ENCODE data around the gene RASSF7.

RASSF7 gene

GRCh38 chr11:558503-558902 lies 2.3 kb upstream of the RASSF7 start:
- DNase-seq (ENCODE audit: low read depth in 2 of 2): no peak
- no peak overlapping the region for H3K4me3 ChIP-seq (replicated peaks in 1 of 2; ENCODE audit: low read depth in 2 of 2, low read length in 2 of 2)
- TF ChIP-seq CTCF (IDR thresholded peaks at IDR 0.05; ENCODE audit: low read depth, low read length): no peak

- H3K4me3 ChIP-seq (replicated peaks in 1 of 2; ENCODE audit: low read depth in 2 of 2, low read length in 2 of 2): no peak overlapping the region
- no peak for DNase-seq (ENCODE audit: low read depth in 2 of 2)
- no peak for TF ChIP-seq CTCF (IDR thresholded peaks at IDR 0.05; ENCODE audit: low read depth, low read length)
Observed at GRCh38 chr11:559020-559620, 1.6 kb upstream of the RASSF7 start.

- TF ChIP-seq CTCF (IDR thresholded peaks at IDR 0.05; ENCODE audit: low read depth, low read length): no peak
- peak overlapping the region; percentile 61 for H3K4me3 ChIP-seq (replicated peaks in 1 of 2; ENCODE audit: low read depth in 2 of 2, low read length in 2 of 2)
- no peak for DNase-seq (ENCODE audit: low read depth in 2 of 2)
Observed at GRCh38 chr11:559712-560304, 962 bp upstream of the RASSF7 start.

GRCh38 chr11:561148-562003 lies 606 bp downstream of the RASSF7 start:
- TF ChIP-seq CTCF (IDR thresholded peaks at IDR 0.05; ENCODE audit: low read depth, low read length): no peak
- no peak for DNase-seq (ENCODE audit: low read depth in 2 of 2)
- peak overlapping the region; percentile 46 to 64 for H3K4me3 ChIP-seq (replicated peaks in 1 of 2; ENCODE audit: low read depth in 2 of 2, low read length in 2 of 2)

- H3K4me3 ChIP-seq (replicated peaks in 1 of 2; ENCODE audit: low read depth in 2 of 2, low read length in 2 of 2): peak overlapping the region in 1 of 2 donors; percentile 64
- no peak for TF ChIP-seq CTCF (IDR thresholded peaks at IDR 0.05; ENCODE audit: low read depth, low read length)
- DNase-seq (ENCODE audit: low read depth in 2 of 2): no peak
Observed at GRCh38 chr11:562046-562645, 1.4 kb downstream of the RASSF7 start.

GRCh38 chr11:563066-563811 lies 2.5 kb downstream of the RASSF7 start:
- TF ChIP-seq CTCF (IDR thresholded peaks at IDR 0.05; ENCODE audit: low read depth, low read length): no peak
- DNase-seq (ENCODE audit: low read depth in 2 of 2): no peak
- no peak overlapping the region for H3K4me3 ChIP-seq (replicated peaks in 1 of 2; ENCODE audit: low read depth in 2 of 2, low read length in 2 of 2)

Data from cardiac fibroblast (primary cell).